ENCODE data around the gene WFDC8. TPM values are rescaled to one million over a fixed set of nuclear protein-coding genes. Genes with fewer than 3 reads are reported as not detected.

WFDC8 gene
- total and polyA plus RNA-seq, 2 donors (not counting 1 experiment from before 2014, with no cell fraction given): not detected

- H3K36me3 ChIP-seq (ENCODE audit: control insufficient read depth, insufficient read depth, low read length): no peaks in the 10 kb centered on the region
- H3K4me2 ChIP-seq (ENCODE audit: extremely low read depth, insufficient read depth, low read length): no peak overlapping the region
- H2AFZ ChIP-seq (ENCODE audit: low read length): no peak overlapping the region
- DNase-seq (ENCODE audit: low read depth in 2 of 2): no peak
- no peaks in the 10 kb centered on the region for H3K4me1 ChIP-seq (ENCODE audit: control insufficient read depth, extremely low read depth, insufficient read depth, low read length)
- H3K4me3 ChIP-seq (replicated peaks in 1 of 4; ENCODE audit: control extremely low read depth in 1 of 4, insufficient read depth in 1 of 4, low read depth in 3 of 4, low read length in 4 of 4): no peak overlapping the region
- H3K9ac ChIP-seq (ENCODE audit: insufficient read depth, low read length): no peak overlapping the region
- H3K79me2 ChIP-seq (ENCODE audit: control insufficient read depth, insufficient read depth, low read length): no peaks in the 10 kb centered on the region
- no peak overlapping the region for H3K27ac ChIP-seq (ENCODE audit: insufficient read depth, low read length)
- no peaks in the 10 kb centered on the region for H3K27me3 ChIP-seq (ENCODE audit: control insufficient read depth, insufficient read depth, low read length)
- H3K9me3 ChIP-seq (ENCODE audit: control insufficient read depth, insufficient read depth, low read depth, low read length): no peaks in the 10 kb centered on the region
- no peak for TF ChIP-seq EZH2 (IDR thresholded peaks at IDR 0.05; ENCODE audit: low read length, missing control alignments)
- TF ChIP-seq, protein P1, sequence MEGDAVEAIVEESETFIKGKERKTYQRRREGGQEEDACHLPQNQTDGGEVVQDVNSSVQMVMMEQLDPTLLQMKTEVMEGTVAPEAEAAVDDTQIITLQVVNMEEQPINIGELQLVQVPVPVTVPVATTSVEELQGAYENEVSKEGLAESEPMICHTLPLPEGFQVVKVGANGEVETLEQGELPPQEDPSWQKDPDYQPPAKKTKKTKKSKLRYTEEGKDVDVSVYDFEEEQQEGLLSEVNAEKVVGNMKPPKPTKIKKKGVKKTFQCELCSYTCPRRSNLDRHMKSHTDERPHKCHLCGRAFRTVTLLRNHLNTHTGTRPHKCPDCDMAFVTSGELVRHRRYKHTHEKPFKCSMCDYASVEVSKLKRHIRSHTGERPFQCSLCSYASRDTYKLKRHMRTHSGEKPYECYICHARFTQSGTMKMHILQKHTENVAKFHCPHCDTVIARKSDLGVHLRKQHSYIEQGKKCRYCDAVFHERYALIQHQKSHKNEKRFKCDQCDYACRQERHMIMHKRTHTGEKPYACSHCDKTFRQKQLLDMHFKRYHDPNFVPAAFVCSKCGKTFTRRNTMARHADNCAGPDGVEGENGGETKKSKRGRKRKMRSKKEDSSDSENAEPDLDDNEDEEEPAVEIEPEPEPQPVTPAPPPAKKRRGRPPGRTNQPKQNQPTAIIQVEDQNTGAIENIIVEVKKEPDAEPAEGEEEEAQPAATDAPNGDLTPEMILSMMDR (conservative IDR thresholded peaks at IDR 0.05 in 1 of 2, IDR thresholded peaks at IDR 0.05 in 1 of 2; ENCODE audit: low read depth in 1 of 2, low read length in 2 of 2): no peak
- H4K20me1 ChIP-seq (ENCODE audit: control insufficient read depth, extremely low read depth, insufficient read depth, low read length): no peaks in the 10 kb centered on the region
Observed at GRCh38 chr20:45550765-45551164, 28.3 kb downstream of the WFDC8 start.

DNA sequence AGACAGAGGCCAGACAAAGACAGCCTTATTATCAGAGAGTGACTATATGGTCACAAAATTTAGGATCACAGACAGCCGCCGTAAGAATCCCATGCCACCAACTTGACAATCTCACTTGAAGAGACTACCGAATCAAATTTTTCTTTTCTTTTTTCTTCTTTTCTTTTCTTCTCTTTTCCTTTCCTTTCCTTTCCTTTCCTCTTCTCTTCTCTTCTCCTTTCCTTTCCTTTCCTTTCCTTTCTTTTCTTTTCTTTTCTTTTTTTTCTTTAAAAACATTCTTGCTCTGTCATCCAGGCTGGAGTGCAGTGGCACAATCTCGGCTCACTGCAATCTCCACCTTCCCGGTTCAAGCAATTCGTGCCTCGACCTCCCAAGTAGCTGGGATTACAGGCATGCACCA, 30.7 kb downstream of the WFDC8 start:
- Histone ChIP-seq H3K27me3 (ENCODE audit: control insufficient read depth, insufficient read depth, low read length) (no peaks in the 10 kb centered on the region), H4K20me1 (ENCODE audit: control insufficient read depth, extremely low read depth, insufficient read depth, low read length) (no peaks in the 10 kb centered on the region), H3K79me2 (ENCODE audit: control insufficient read depth, insufficient read depth, low read length) (no peaks in the 10 kb centered on the region), H3K4me1 (ENCODE audit: control insufficient read depth, extremely low read depth, insufficient read depth, low read length) (no peaks in the 10 kb centered on the region), H3K9ac (ENCODE audit: insufficient read depth, low read length) (no peak overlapping the region), H3K27ac (ENCODE audit: insufficient read depth, low read length) (no peak overlapping the region), H3K9me3 (ENCODE audit: control insufficient read depth, insufficient read depth, low read depth, low read length) (no peaks in the 10 kb centered on the region), H3K36me3 (ENCODE audit: control insufficient read depth, insufficient read depth, low read length) (no peaks in the 10 kb centered on the region), H3K4me2 (ENCODE audit: extremely low read depth, insufficient read depth, low read length) (no peak overlapping the region), H3K4me3 (replicated peaks in 1 of 4; ENCODE audit: control extremely low read depth in 1 of 4, insufficient read depth in 1 of 4, low read depth in 3 of 4, low read length in 4 of 4) (no peak overlapping the region), H2AFZ (ENCODE audit: low read length) (no peak overlapping the region)
- DNase-seq (ENCODE audit: low read depth in 2 of 2): no peak
- no peak for TF ChIP-seq EZH2 (IDR thresholded peaks at IDR 0.05; ENCODE audit: low read length, missing control alignments)
- TF ChIP-seq, protein P1 (conservative IDR thresholded peaks at IDR 0.05 in 1 of 2, IDR thresholded peaks at IDR 0.05 in 1 of 2; ENCODE audit: low read depth in 1 of 2, low read length in 2 of 2): no peak

DNA sequence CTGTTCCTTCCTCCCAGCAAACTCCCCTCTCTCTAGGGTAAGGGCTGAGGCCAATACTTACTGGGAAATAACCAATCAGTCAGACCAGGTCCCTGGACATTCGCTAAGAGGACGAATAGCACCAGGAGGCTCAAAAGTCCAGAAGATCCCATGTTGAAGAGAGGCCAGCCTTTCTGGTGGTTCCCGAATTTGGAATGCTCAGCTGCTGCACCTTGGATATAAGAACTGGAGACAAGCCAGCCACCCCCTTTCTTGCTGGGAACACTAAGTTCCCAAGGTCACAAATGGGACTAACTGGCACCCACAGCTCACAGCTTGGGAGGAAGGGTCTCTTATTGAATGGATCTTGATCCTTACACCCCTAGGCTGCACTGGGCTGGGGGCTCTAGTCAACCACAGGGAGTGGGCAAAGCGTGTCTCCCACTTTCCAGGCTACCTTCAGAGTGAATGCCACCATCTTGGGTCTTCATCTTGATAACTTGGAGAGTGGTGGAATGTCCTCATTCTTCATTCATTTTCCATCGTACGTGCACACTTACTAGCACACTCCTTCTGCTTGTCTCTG, 31.8 kb downstream of the WFDC8 start, which contains the start of gene EPPIN:
TSS of gene EPPIN (minus strand) at position 196 of the 565 bp plus-strand sequence. CDS start at position 152, 44 bp downstream.
- Histone ChIP-seq H2AFZ (ENCODE audit: low read length) (no peak within 1 kb of the TSS), H4K20me1 (ENCODE audit: control insufficient read depth, extremely low read depth, insufficient read depth, low read length) (no peaks in the 10 kb centered on the region), H3K9me3 (ENCODE audit: control insufficient read depth, insufficient read depth, low read depth, low read length) (no peaks in the 10 kb centered on the region), H3K27me3 (ENCODE audit: control insufficient read depth, insufficient read depth, low read length) (no peaks in the 10 kb centered on the region), H3K4me2 (ENCODE audit: extremely low read depth, insufficient read depth, low read length) (no peak within 1 kb of the TSS), H3K79me2 (ENCODE audit: control insufficient read depth, insufficient read depth, low read length) (no peaks in the 10 kb centered on the region), H3K9ac (ENCODE audit: insufficient read depth, low read length) (no peak within 1 kb of the TSS), H3K36me3 (ENCODE audit: control insufficient read depth, insufficient read depth, low read length) (no peaks in the 10 kb centered on the region), H3K27ac (ENCODE audit: insufficient read depth, low read length) (no peak within 1 kb of the TSS), H3K4me3 (replicated peaks in 1 of 4; ENCODE audit: control extremely low read depth in 1 of 4, insufficient read depth in 1 of 4, low read depth in 3 of 4, low read length in 4 of 4) (no peak within 1 kb of the TSS), H3K4me1 (ENCODE audit: control insufficient read depth, extremely low read depth, insufficient read depth, low read length) (no peaks in the 10 kb centered on the region)
- DNase-seq (ENCODE audit: low read depth in 2 of 2): no peak
- TF ChIP-seq EZH2 (IDR thresholded peaks at IDR 0.05; ENCODE audit: low read length, missing control alignments): no peak
- TF ChIP-seq, protein P1 (conservative IDR thresholded peaks at IDR 0.05 in 1 of 2, IDR thresholded peaks at IDR 0.05 in 1 of 2; ENCODE audit: low read depth in 1 of 2, low read length in 2 of 2): no peak

All from fibroblast of lung (primary cell).